Activated CD8-positive, alpha-beta memory T cell treated with anti-CD3 and anti-CD28 coated beads, Interleukin-2, amount 50 U/mL, for 4 hours (primary cell): ENCODE data around the gene FSIP1.

Experiments used
- DNase-seq: peaks from one replicate; pipeline ENCODE4 v3.0.0-alpha.2; 2020

The FSIP1 gene

GRCh38 chr15:39672184-39672583, 110.5 kb downstream of the FSIP1 start:
- no peak for DNase-seq

- DNase-seq: no peak
Measured at GRCh38 chr15:39670687-39671086, 112.0 kb downstream of the FSIP1 start.

GRCh38 chr15:39669661-39670060, 113.0 kb downstream of the FSIP1 start:
- no peak for DNase-seq

- no peak for DNase-seq
Measured at GRCh38 chr15:39669241-39669640, 113.4 kb downstream of the FSIP1 start.

GRCh38 chr15:39668457-39668856, 114.2 kb downstream of the FSIP1 start:
- DNase-seq: no peak

- no peak for DNase-seq
Measured at GRCh38 chr15:39667382-39668127, 115.1 kb downstream of the FSIP1 start.

- no peak for DNase-seq
Measured at GRCh38 chr15:39666677-39667076, 116.0 kb downstream of the FSIP1 start.

GRCh38 chr15:39665629-39666250, 116.9 kb downstream of the FSIP1 start:
- DNase-seq: no peak

GRCh38 chr15:39663704-39664250, 118.9 kb downstream of the FSIP1 start:
- no peak for DNase-seq

GRCh38 chr15:39661776-39662175, 120.9 kb downstream of the FSIP1 start:
- no peak for DNase-seq

- no peak for DNase-seq
Measured at GRCh38 chr15:39658740-39659139, 123.9 kb downstream of the FSIP1 start.

GRCh38 chr15:39657668-39658067, 125.0 kb downstream of the FSIP1 start:
- no peak for DNase-seq

GRCh38 chr15:39657181-39657580, 125.5 kb downstream of the FSIP1 start:
- no peak for DNase-seq

- no peak for DNase-seq
Measured at GRCh38 chr15:39654304-39654703, 128.3 kb downstream of the FSIP1 start.

- no peak for DNase-seq
Measured at GRCh38 chr15:39651881-39652280, 130.8 kb downstream of the FSIP1 start.

- DNase-seq: no peak
Measured at GRCh38 chr15:39651295-39651694, 131.3 kb downstream of the FSIP1 start.

GRCh38 chr15:39649757-39650156, 132.9 kb downstream of the FSIP1 start:
- DNase-seq: no peak

- no peak for DNase-seq
Measured at GRCh38 chr15:39646425-39646824, 136.2 kb downstream of the FSIP1 start.

GRCh38 chr15:39645976-39646257, 136.7 kb downstream of the FSIP1 start:
- DNase-seq: no peak

- no peak for DNase-seq
Measured at GRCh38 chr15:39645138-39645975, 137.3 kb downstream of the FSIP1 start.

- no peak for DNase-seq
Measured at GRCh38 chr15:39644136-39644535, 138.5 kb downstream of the FSIP1 start.

GRCh38 chr15:39643727-39644126, 138.9 kb downstream of the FSIP1 start:
- DNase-seq: no peak

- DNase-seq: no peak
Measured at GRCh38 chr15:39642011-39642640, 140.5 kb downstream of the FSIP1 start.
